Upper lobe of left lung (tissue), 6 donors: ENCODE data around the gene GBX1. TPM values are rescaled to one million over a fixed set of nuclear protein-coding genes. Genes with fewer than 3 reads are reported as not detected.

Experiments used
- ATAC-seq, 2 donors: fragments of 200-7000 bp; cut with Tn5 transposase; one replicate each; pipeline ENCODE4 v1.9.1; 2022; ENCODE audit warnings: mild to moderate bottlenecking in 2 of 2, moderate library complexity in 2 of 2; ENCODE audit not compliant: low FRiP score in 2 of 2
- DNase-seq, 2 donors: peaks; one replicate each; pipeline ENCODE4 v3.0.0-alpha.2; 2019 to 2020
- H3K27ac ChIP-seq, 4 donors: fragments of 200-600 bp; sonication (generic); one replicate each; pipeline ENCODE4 v1.5.1; 2016 to 2019
- H3K27me3 ChIP-seq, 4 donors: fragments of 200-600 bp; sonication (generic); one replicate each; pipeline ENCODE4 v1.5.1; 2017 to 2019
- H3K36me3 ChIP-seq, 4 donors: fragments of 200-600 bp; sonication (generic); one replicate each; pipeline ENCODE4 v1.5.1; 2016 to 2019
- H3K4me1 ChIP-seq, 4 donors: fragments of 200-600 bp; sonication (generic); one replicate each; pipeline ENCODE4 v1.5.1; 2018 to 2019
- H3K4me3 ChIP-seq, 4 donors: fragments of 200-600 bp; sonication (generic); one replicate each; pipeline ENCODE4 v1.5.1; 2017 to 2019; ENCODE audit warnings: mild to moderate bottlenecking in 2 of 4, moderate library complexity in 1 of 4
- H3K9me3 ChIP-seq, 4 donors: fragments of 200-600 bp; sonication (generic); one replicate each; pipeline ENCODE4 v1.5.1; 2018 to 2019
- EP300 ChIP-seq, 4 donors: sonication (generic); formaldehyde crosslinking; IDR thresholded peaks; one replicate each; pipeline ENCODE4 v1.5.1; 2017; ENCODE audit warnings: antibody characterized with exemption in 4 of 4, control low read depth in 2 of 4
- POLR2A ChIP-seq, 4 donors: fragments of 450-650 bp; IDR thresholded peaks; one replicate each; pipeline ENCODE4 v1.5.1; 2016 to 2017; ENCODE audit warnings: antibody characterized with exemption in 4 of 4, mild to moderate bottlenecking in 2 of 4
- POLR2AphosphoS5 ChIP-seq, 2 donors: sonication (generic); formaldehyde crosslinking; IDR thresholded peaks; one replicate each; pipeline ENCODE4 v1.5.1; 2017; ENCODE audit warnings: antibody characterized with exemption in 2 of 2
- WGBS, 2 donors: methylation state at CpG; one replicate each; pipeline ENCODE4 v1.1.5; 2017 to 2018; 5-methylcytosine and 5-hydroxymethylcytosine counted together
- total RNA-seq, 6 donors: library from RNA; depleted of rRNA in 4 of 6; stranded (reverse); fragments of >200 nt in 4 of 6; gene quantifications; one replicate each; pipeline versions ENCODE4 v1.1.0 to v1.2.1, GENCODE V29; 2016 to 2021
- TF ChIP-seq, protein P1 (sequence below), 6 experiments: fragments of 450-650 bp in 4 of 6; fragments of 200-600 bp in 2 of 6; sonication (generic) in 2 of 6; IDR thresholded peaks; one replicate each; pipeline ENCODE4 v1.5.1; 2016 to 2019; ENCODE audit warnings: antibody characterized with exemption in 6 of 6
- donor health status: DM: no; HTN: no; CAD: no; lungs with moderate emphysema.
- donor health status: DM: no; HTN: yes; CAD: no; lungs with severe emphysema.

GBX1 gene
- total RNA-seq, 6 donors from 2014 or later = not detected

DNA sequence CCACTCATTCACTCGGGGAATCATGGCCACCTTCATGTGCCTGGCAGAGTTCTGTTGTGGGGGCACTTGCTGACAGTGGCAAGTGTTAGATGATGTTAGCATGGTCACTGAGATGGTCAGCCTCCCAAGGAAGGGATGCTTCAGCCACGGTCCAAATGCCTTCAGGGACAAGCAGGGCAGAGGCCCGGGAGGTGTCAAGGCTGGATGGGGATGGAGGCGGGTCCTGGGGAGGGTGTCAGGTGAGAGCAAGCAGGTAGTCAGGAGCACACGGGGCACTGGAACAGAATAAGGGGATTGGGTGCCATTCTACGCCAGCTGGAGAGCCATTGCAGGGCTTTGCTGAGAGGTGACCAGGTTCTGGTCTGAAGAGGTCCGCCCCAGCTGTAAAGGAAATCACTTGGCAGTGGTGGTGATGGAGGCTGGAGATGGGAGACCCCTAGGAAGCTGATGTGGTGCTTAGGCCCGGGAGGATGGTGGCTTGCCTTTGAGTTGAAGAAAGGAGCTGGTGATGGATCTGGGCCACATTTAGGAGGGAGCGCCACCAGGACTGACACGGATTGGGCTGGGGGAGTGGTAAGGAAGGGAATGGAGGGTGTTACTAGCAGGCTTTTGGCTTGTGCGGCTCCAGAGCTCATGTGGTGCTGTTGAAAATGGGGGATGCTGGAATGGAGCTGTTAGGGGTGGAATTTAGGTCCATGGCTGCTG is 57.1 kb downstream of the GBX1 start:
- ATAC-seq (no peak), DNase-seq (no peak)
- whole genome bisulfite sequencing, 2 donors = 75 to 80% methylated on average over 10 to 11 of the region's 11 CpGs
- H3K27ac ChIP-seq = peak overlapping the region in 2 of 4 donors; percentile 10 to 40
- peaks cover 0 to 11% (median 0%) of the 10 kb centered on the region in 4 donors for H3K36me3 ChIP-seq
- H3K4me3 ChIP-seq = no peak overlapping the region
- H3K9me3 ChIP-seq = no peaks in the 10 kb centered on the region
- no peak for TF ChIP-seq POLR2A (IDR thresholded peaks at IDR 0.05)
- H3K27me3 ChIP-seq = no peaks in the 10 kb centered on the region
- peaks cover 22 to 48% (median 30%) of the 10 kb centered on the region in 4 donors for H3K4me1 ChIP-seq

DNA sequence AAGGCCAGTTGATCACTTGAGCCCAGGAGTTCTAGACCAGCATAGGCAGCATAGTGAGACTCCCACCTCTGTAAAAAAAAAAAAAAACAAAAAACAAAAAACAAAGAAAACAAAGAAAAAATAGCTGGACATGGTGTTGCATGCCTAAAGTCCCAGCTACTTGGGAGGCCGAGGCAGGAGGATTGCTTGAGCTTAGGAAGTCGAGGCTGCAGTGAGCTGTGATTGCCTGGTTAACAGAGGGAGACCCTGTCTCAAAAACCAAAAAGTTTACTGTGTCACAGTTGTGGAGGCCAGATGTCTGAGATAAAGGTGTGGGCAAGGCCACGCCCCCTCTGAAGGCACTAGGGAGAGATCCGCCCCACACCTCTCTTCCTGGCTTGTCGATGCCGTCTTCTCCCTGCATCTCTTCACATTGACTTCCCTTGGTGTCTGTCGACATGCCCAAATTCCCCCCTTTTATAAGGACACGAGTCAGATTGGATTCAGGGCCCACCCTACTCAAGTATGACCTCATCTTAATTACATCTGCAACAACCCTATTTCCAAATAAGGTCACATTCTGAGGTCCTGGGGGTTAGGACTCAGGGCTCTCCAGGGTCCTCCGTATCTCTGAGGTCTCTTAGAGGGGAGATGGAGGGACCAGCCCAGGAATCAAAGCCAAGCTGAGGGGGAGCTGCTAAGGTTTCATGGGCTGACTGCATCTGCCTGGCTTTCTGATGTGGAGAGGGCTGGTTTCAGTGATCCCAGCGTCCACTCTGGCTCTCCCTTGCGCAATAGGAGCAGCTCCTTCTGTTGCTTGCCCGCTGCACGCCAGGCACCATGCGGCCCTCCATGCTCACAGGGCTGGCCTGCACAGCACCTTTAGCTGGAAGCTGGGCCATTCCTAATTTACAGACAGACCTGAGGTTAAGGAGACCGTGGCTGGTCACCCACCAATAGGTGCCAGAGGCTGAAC is 58.1 kb downstream of the GBX1 start:
- no peak for TF ChIP-seq POLR2A (IDR thresholded peaks at IDR 0.05)
- no peak for TF ChIP-seq POLR2AphosphoS5 (IDR thresholded peaks at IDR 0.05)
- no peak for TF ChIP-seq EP300 (IDR thresholded peaks at IDR 0.05)
- TF ChIP-seq, protein P1, sequence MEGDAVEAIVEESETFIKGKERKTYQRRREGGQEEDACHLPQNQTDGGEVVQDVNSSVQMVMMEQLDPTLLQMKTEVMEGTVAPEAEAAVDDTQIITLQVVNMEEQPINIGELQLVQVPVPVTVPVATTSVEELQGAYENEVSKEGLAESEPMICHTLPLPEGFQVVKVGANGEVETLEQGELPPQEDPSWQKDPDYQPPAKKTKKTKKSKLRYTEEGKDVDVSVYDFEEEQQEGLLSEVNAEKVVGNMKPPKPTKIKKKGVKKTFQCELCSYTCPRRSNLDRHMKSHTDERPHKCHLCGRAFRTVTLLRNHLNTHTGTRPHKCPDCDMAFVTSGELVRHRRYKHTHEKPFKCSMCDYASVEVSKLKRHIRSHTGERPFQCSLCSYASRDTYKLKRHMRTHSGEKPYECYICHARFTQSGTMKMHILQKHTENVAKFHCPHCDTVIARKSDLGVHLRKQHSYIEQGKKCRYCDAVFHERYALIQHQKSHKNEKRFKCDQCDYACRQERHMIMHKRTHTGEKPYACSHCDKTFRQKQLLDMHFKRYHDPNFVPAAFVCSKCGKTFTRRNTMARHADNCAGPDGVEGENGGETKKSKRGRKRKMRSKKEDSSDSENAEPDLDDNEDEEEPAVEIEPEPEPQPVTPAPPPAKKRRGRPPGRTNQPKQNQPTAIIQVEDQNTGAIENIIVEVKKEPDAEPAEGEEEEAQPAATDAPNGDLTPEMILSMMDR (IDR thresholded peaks at IDR 0.05) = no peak
- ATAC-seq = peak in 1 of 2 donors; percentile 76
- peak overlapping the region in 2 of 4 donors; percentile 40 to 51 for H3K27ac ChIP-seq
- no peaks in the 10 kb centered on the region for H3K27me3 ChIP-seq
- WGBS, 2 donors = 62 to 72% methylated on average over 8 to 15 of the region's 15 CpGs
- H3K36me3 ChIP-seq = peaks cover 0 to 10% (median 2%) of the 10 kb centered on the region in 4 donors
- peaks cover 21 to 44% (median 29%) of the 10 kb centered on the region in 4 donors for H3K4me1 ChIP-seq
- H3K9me3 ChIP-seq = no peaks in the 10 kb centered on the region
- peak; percentile 51 to 61 for DNase-seq
- no peak overlapping the region for H3K4me3 ChIP-seq

DNA sequence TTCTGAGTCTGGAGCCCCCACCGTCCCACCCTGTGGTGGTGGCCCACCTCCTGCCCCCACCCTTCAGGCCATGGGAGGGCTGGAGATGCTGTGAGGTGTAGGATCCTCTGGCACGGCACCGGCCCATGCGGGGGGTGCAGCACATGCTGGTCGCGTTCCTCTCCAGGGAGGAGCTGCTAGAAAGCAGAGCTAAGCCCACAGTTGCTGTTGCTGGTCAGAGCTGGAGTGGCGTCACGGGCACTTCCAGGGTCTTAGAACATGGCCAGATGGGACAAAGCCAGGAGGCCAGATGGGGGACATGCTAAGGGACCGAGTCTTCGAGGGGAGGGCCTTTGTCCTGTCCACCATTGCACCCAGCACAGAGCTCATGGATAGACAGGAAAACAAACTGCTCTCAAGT is 59.6 kb downstream of the GBX1 start:
- H3K9me3 ChIP-seq = no peaks in the 10 kb centered on the region
- H3K36me3 ChIP-seq = peaks cover 0 to 6% (median 2%) of the 10 kb centered on the region in 4 donors
- peak overlapping the region in 1 of 4 donors; percentile 15 for H3K27ac ChIP-seq
- H3K4me3 ChIP-seq = no peak overlapping the region
- peak in 1 of 2 donors; percentile 63 for DNase-seq
- H3K4me1 ChIP-seq = peaks cover 8 to 29% (median 21%) of the 10 kb centered on the region in 4 donors
- ATAC-seq = no peak
- TF ChIP-seq, protein P1 (IDR thresholded peaks at IDR 0.05) = no peak
- TF ChIP-seq EP300 (IDR thresholded peaks at IDR 0.05) (no peak), POLR2AphosphoS5 (IDR thresholded peaks at IDR 0.05) (no peak), POLR2A (IDR thresholded peaks at IDR 0.05) (no peak)
- no peaks in the 10 kb centered on the region for H3K27me3 ChIP-seq
- 84 to 100% methylated on average over 1 to 10 of the region's 10 CpGs for WGBS, 2 donors

DNA sequence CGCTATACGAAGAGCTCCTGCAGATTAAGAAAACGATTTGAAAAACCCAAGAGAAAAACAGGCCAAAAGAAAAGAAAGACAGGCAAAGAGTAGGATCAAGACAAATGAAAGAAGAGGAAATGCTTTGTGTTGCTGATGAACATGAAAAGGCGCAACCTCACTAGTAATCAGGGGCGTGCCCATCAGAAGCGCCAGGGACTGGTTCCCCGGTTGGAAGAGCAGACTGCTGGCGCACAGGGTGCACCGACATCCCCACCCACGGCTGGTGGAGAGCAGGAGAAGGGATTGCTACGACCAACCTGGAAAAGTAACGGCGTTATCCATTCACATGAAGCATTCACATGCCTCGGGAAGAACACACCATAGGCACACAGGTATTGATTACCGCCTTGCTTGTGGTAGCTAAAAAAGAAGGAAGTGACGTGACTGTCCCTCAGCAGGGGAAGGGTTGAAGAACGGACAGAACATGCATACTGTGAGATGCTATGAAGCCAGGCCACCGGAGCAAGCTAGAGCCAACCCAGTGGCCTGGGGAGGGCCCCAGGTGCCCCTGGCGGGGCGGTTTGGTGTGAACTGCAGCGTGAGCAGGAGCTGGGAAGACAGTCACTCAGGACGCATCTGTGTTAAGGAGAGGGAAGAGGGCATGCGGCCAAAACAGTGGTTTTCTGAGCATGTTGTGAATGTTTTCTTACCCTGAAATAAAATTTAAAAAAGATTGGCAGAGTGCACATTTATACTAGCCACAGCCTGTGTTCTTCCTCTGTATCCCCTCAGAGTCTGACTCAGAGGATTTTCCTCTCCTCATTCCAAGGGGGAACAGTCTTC is 62.9 kb downstream of the GBX1 start:
- ATAC-seq (no peak), DNase-seq (no peak)
- WGBS, 2 donors = 75 to 82% methylated on average over 23 of the region's 23 CpGs
- Histone ChIP-seq H3K27me3 (no peaks in the 10 kb centered on the region), H3K4me1 (peaks cover 0 to 27% (median 9%) of the 10 kb centered on the region in 4 donors), H3K27ac (no peak overlapping the region), H3K9me3 (no peaks in the 10 kb centered on the region), H3K36me3 (peaks cover 0 to 6% (median 2%) of the 10 kb centered on the region in 4 donors), H3K4me3 (no peak overlapping the region)
- TF ChIP-seq, protein P1 (IDR thresholded peaks at IDR 0.05) = no peak
- TF ChIP-seq EP300 (IDR thresholded peaks at IDR 0.05) (no peak), POLR2A (IDR thresholded peaks at IDR 0.05) (no peak), POLR2AphosphoS5 (IDR thresholded peaks at IDR 0.05) (no peak)
